Measurements from ENCODE around the gene MBTPS1.

The MBTPS1 gene

DNA sequence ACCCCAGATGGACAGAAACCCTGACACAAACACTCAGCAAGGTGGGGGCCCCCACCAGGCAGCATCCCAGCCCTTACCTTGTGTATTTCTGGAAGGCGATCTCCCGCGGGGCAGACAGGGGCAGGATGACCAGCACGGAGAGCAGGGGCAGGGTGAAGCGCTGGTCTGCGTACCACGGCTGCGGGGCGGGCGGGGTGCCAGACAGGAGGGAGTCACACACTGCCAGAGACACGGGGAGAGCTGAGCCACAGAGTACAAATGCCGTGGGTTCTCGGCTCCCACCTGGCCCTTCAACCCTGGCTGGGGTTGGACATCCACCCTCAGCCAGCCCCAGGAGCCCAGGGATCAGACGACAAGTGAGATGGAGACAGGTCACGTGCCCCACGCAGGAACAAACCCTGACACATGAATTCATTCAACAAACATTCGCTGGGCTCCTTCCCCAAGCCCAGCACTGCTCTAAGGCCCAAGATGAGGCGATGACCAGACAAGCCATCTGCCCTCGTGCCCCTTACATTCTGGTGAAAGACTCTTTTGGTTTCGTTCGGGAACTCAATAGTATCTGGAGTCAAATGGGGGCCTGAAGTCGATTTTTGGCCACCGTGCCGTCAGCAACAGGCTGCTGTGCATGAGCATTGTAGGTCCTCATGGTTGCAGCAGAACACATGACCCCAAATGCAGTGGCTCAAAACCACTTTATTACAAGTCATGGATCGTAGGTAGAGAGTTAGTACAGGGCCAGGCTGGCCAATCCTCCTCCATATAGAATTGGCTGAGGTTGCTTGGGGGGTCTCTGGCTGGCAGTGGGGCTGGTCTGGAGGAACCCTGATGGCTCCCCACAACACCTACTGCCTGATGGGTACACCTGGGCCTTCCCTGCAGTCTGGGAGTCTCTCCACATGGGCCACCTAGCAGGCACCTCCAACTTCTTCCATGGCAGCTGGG is 83.2 kb downstream of the MBTPS1 start:
- DNase-seq, result no peak

DNA sequence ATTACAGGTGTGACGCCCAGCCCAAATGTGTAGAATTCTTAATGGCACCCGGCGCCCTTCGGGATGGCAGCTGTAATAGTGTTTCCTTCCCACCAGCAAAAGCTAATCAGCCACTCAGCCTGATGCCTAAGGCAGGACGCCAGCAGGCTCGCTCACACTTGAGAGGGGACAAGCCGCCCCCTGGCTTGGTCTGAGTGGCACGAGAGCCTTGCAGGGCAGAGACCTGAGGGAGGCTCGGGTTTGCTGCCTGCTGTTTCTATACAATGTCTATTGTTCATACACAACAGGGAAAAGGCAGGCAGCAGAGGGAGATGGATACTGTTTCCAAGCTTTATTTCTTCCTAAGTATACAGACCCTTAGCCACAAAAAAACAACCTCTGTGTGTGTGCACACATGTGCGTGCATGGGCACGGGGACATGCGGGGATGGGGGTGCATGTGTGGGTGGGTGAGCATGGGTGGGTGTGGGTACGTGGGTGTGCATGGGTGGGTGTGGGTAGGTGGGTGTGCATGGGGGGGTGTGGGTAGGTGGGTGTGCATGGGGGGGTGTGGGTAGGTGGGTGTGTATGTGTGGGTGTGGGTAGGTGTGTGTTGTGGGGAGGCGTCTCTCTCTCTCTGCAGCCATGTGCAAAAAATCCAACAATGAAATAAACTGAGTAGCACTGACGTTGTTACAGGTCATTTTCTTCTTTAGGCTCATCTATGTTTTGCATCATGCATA is 84.1 kb downstream of the MBTPS1 start:
- DNase-seq, result no peak

DNA sequence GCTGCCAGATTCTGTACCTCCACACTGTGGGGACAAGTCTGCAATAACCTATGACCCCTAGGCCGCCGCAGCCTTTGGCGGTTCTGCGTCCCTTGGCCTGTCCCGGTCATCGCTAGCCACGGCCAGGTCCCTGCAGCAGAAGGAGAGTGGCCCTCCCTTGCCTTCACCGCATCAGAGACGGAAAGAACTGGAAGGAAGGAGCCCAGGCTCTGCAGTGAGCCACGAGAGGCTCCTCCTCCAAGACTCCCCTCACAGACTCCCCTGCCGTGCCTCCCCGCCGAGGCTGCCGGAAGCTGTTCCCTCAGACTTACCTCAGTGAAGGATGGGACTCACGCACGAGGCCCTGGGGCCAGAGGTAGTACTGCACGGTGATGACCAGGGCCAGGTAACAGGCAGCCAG is 85.2 kb downstream of the MBTPS1 start:
- no peak for DNase-seq

GRCh38 chr16:84029297-84030047 is 87.3 kb downstream of the MBTPS1 start:
- DNase-seq, result no peak

DNA sequence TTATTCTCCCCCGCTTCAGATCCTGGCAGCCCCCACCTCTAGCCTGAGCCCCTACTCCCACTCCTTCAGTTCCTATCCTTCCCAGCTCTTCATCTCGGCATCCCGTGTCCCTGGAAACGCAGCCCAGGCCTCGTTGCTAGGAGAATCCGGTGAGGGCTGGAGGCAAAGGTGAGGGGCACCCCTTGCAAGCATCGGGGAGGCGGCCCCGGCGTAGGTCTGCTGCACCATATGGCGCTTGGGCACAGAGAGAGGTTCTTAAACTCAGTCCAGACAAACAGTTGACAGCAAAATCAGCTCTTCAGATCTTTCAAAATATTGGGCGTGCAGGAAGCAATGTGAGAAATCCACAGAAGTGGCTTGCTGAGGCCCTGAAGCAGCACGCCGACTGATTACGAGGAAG is 89.1 kb downstream of the MBTPS1 start:
- no peak for DNase-seq

DNA sequence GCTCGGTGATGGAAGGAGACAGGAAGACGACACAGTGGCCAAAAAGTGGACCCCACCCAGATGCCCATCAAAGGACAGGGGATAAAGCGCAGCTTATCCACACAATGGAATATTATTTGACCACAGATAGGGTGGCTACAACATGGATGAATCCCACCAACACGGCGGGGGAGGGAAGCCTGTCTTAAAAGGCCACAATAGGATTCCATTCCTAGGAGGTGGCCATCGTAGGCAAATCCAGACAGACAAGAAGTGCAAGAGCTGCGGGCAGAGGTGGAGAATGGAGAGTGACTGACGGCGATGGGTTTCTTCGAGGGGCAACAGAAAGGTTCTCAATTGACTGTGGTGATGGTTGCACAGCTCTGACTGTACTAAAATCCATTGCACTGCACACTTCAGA is 90.1 kb downstream of the MBTPS1 start:
- no peak for DNase-seq

- DNase-seq, result no peak
These were observed 91.9 kb downstream of the MBTPS1 start for GRCh38 chr16:84024854-84025253.

DNA sequence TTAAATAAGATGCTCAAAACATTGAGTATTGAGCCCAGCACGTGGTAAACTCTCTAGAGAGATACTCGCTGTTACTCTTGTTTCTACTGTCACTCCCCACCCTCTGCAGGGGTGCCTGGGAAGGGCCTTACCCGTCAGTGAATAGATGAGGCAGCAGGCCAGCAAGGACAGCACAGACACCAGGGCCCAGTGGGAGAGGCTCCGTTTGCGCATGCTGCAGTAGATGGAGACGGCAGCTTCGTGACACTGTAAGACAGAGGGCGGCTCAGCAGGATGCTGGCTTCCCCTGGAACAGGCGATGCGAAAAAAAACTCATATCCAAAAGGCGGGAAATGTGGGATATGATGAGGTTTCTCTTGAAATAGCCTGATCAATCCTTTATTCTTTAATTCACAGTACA is 94.1 kb downstream of the MBTPS1 start:
- no peak for DNase-seq

GRCh38 chr16:84021488-84021887 is 95.3 kb downstream of the MBTPS1 start:
- DNase-seq, result no peak

GRCh38 chr16:84020353-84020752 is 96.4 kb downstream of the MBTPS1 start:
- no peak for DNase-seq

GRCh38 chr16:84018710-84019109 is 98.0 kb downstream of the MBTPS1 start:
- no peak for DNase-seq

DNA sequence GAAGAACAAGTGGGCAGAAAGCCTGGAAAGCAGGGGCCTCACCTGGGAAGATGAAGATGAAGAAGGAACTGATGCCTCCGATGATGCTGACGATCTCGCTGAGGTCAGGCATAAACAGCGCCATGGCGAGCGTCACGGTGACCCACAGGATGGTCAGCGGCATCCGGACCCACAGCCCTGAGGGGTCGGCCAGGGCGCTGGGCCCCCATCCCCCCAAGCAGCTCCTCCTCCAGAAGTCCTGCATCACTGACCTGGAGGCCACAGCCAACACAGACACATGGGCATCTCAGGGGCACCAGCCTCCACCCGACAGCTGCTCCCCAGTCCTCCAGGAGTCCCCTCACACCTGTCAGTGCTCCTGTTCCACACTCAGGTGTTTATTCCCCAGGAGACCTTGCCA is 100.3 kb downstream of the MBTPS1 start:
- DNase-seq, result no peak

DNA sequence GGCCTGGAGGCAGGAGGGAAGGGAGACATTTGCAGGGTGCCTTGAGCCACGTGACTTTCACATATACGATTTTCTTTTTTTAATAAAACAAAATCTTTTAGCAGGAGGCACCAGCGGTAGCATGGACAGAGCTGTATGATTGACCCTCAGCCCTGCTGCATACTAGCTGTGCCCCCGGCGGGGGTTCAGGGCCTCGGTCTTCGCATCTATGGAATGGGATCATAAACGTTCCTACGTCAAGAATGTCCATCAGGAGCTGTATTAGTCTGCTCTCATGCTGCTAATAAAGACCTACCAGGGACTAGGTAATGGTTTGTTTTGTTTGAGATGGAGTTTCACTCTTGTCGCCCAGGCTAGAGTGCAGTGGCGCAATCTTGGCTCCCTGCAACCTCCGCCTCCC is 101.3 kb downstream of the MBTPS1 start:
- no peak for DNase-seq

GRCh38 chr16:84014570-84015327 is 102.0 kb downstream of the MBTPS1 start:
- DNase-seq, result no peak

- peak; percentile 52 for DNase-seq
These were observed 102.8 kb downstream of the MBTPS1 start for GRCh38 chr16:84013787-84014569.

DNA sequence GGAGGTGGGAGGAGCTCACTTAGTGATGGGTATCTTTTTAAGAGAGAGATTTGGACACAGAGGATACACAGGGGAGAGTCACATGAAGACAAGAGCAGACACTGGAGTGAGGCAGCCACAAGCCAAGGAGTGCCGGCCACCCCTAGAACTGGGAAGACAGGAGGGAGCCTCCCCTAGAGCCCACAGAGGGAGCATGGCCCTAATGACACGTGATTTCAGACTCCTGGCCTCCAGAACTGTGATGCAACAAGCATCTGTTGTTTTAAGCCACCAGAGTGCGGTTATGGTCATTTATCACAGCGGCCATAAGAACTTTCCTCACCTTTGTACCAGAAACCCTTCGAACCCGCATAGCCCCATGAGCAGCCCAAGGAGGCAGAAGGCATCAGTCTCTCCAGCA is 107.5 kb downstream of the MBTPS1 start:
- DNase-seq, result no peak

DNA sequence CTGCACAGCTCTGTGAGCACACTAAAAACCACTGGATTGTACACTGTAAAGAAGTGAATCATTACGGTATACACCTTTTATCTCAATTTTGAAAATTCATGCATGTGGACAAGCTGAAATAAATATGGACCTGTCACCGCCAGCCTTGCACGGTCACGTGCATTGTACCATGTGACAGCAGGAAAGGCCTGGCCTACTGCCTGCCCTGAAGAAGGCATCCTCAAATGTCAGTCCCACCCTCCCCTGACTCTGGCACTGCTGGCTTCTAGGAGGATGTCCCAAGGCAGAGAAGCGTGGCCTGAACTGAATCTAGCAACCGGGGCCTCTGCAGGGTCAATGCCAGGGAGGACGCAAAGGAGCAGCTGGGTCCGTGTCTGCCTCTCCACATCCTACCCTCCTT is 108.8 kb downstream of the MBTPS1 start:
- DNase-seq, result no peak

DNA sequence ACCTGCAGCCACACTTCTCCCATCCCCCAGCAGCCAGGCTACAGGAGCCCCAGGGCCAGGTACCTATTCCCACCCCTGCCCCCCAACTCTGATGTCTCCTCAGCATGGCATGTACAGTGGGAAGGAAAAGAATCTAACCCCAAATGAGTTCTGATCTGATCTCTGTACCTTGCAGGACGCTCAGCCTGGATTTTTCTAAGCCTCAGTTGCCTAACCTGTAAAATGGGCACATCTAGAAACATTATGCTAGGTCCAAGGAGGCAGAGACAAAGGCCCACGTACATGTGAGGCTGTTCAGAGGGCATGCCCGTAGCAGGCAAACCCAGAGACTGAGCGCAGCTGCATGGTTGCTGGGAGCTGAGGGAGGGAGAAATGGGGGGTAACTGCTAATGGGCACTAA is 109.2 kb downstream of the MBTPS1 start:
- no peak for DNase-seq

- no peak for DNase-seq
These were observed 111.4 kb downstream of the MBTPS1 start for GRCh38 chr16:84005391-84005790.

DNA sequence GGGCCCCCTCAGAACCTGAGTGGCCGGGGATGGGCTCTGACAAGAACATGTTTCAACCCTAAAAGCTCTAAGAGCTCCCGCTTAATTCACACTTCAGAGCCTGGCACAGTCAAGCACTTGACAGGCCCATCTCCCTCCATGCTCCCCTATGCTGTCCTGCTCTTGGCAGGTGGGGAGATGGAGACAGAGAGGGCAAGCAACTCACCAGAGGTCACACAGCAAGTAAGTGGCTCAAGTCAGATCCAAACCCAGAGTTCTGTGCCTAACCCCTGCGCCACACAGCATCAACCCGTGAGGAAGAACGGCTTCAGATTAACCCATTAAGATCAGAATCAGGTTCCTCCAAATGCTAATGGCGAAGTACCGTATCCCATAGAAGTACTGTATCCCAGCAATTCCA is 112.3 kb downstream of the MBTPS1 start:
- DNase-seq, result no peak

All from stimulated activated CD4-positive, alpha-beta T cell treated with anti-CD3 and anti-CD28 coated beads, Interleukin-4, amount 100 ng/mL, for 1 hour (primary cell).